ENCODE measurements around the gene AGMAT.

The AGMAT gene

DNA sequence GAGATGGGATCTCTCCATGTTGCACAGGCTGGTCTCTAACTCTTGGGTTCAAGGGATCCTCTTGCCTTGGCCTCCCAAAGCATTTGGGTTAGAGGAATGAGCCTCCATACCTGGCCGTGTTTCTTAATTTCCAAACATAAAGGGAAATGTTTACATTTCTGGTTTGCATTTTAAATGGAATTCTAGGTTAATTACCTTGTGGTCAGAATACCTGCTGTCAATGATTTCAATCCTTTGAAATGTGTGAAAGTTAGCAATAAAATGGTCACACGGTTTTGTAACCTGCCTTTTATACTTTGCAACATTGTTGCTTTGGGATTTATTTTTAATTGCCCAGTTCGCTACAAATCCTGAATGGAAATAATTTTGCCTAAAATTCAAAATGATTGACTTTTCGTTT is 26.3 kb downstream of the AGMAT start:
- peaks cover 43% of the 10 kb centered on the region for H3K36me3 ChIP-seq
- no peak overlapping the region for H3K4me3 ChIP-seq (ENCODE audit: low read depth in 1 of 2, low read length in 1 of 2)
- no peak overlapping the region for H3K27ac ChIP-seq
- no peaks in the 10 kb centered on the region for H3K4me1 ChIP-seq (ENCODE audit: control insufficient read depth in 1 of 2, insufficient read depth in 1 of 2, low read depth in 1 of 2, low read length in 1 of 2)
- TF ChIP-seq, protein P1, sequence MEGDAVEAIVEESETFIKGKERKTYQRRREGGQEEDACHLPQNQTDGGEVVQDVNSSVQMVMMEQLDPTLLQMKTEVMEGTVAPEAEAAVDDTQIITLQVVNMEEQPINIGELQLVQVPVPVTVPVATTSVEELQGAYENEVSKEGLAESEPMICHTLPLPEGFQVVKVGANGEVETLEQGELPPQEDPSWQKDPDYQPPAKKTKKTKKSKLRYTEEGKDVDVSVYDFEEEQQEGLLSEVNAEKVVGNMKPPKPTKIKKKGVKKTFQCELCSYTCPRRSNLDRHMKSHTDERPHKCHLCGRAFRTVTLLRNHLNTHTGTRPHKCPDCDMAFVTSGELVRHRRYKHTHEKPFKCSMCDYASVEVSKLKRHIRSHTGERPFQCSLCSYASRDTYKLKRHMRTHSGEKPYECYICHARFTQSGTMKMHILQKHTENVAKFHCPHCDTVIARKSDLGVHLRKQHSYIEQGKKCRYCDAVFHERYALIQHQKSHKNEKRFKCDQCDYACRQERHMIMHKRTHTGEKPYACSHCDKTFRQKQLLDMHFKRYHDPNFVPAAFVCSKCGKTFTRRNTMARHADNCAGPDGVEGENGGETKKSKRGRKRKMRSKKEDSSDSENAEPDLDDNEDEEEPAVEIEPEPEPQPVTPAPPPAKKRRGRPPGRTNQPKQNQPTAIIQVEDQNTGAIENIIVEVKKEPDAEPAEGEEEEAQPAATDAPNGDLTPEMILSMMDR (IDR thresholded peaks at IDR 0.05), result no peak
- H3K9me3 ChIP-seq, result no peaks in the 10 kb centered on the region
- no peaks in the 10 kb centered on the region for H3K27me3 ChIP-seq

DNA sequence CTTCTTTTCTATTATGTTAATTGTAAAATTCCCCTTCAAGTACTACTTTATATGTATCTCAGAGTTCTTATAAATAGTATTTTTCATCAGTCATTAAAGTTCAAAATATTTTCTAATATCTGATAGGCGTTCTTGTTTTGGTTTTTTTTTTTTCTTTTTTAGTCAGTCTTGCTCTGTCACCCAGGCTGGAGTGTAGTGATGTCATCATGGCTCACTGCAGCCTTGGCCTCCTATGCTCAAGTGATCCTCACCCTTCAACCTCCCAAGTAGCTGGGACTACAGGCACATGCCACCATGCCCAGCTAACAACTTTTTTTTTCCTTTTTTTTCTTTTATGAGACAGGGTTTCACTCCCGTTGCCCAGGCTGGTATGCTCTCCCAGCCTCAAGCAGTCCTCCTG is 27.3 kb downstream of the AGMAT start:
- Histone ChIP-seq H3K27me3 (no peaks in the 10 kb centered on the region), H3K4me3 (ENCODE audit: low read depth in 1 of 2, low read length in 1 of 2) (no peak overlapping the region), H3K4me1 (ENCODE audit: control insufficient read depth in 1 of 2, insufficient read depth in 1 of 2, low read depth in 1 of 2, low read length in 1 of 2) (no peaks in the 10 kb centered on the region), H3K36me3 (peaks cover 40% of the 10 kb centered on the region), H3K27ac (no peak overlapping the region), H3K9me3 (no peaks in the 10 kb centered on the region)
- TF ChIP-seq, protein P1 (IDR thresholded peaks at IDR 0.05), result no peak

GRCh38 chr1:15557008-15557407 is 27.8 kb downstream of the AGMAT start:
- no peaks in the 10 kb centered on the region for H3K27me3 ChIP-seq
- H3K36me3 ChIP-seq, result peaks cover 34% of the 10 kb centered on the region
- no peak overlapping the region for H3K4me3 ChIP-seq (ENCODE audit: low read depth in 1 of 2, low read length in 1 of 2)
- H3K9me3 ChIP-seq, result no peaks in the 10 kb centered on the region
- H3K27ac ChIP-seq, result no peak overlapping the region
- no peaks in the 10 kb centered on the region for H3K4me1 ChIP-seq (ENCODE audit: control insufficient read depth in 1 of 2, insufficient read depth in 1 of 2, low read depth in 1 of 2, low read length in 1 of 2)
- TF ChIP-seq, protein P1 (IDR thresholded peaks at IDR 0.05), result no peak

DNA sequence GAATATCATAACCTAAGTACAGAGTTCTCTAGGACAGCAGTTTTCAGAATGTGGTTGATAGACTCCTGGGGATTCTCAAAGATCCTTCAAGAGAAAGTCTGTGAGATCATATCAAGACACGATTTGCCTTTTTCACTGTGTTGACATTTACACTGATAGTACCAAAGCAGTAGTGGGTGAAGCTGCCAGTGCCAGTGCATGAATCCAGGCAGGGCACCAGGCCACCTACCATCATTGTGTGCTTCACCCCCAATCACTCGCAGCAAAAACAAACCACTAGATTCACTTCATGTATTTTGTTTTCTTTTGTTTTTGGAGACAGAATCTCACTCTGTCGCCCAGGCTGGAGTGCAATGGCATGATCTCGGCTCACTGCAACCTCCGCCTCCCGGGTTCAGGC is 34.3 kb downstream of the AGMAT start:
- Histone ChIP-seq H3K4me1 (ENCODE audit: control insufficient read depth in 1 of 2, insufficient read depth in 1 of 2, low read depth in 1 of 2, low read length in 1 of 2) (no peaks in the 10 kb centered on the region), H3K27me3 (no peaks in the 10 kb centered on the region), H3K27ac (no peak overlapping the region), H3K4me3 (ENCODE audit: low read depth in 1 of 2, low read length in 1 of 2) (no peak overlapping the region), H3K9me3 (no peaks in the 10 kb centered on the region), H3K36me3 (peaks cover 52% of the 10 kb centered on the region)
- TF ChIP-seq, protein P1 (IDR thresholded peaks at IDR 0.05), result no peak

- Histone ChIP-seq H3K27me3 (no peaks in the 10 kb centered on the region), H3K27ac (no peak overlapping the region), H3K4me3 (ENCODE audit: low read depth in 1 of 2, low read length in 1 of 2) (no peak overlapping the region), H3K9me3 (no peaks in the 10 kb centered on the region), H3K4me1 (ENCODE audit: control insufficient read depth in 1 of 2, insufficient read depth in 1 of 2, low read depth in 1 of 2, low read length in 1 of 2) (no peaks in the 10 kb centered on the region), H3K36me3 (peaks cover 86% of the 10 kb centered on the region)
- TF ChIP-seq, protein P1 (IDR thresholded peaks at IDR 0.05), result no peak
Observed at GRCh38 chr1:15546641-15547040, 38.2 kb downstream of the AGMAT start.
